Sigmoid colon (tissue), 4 donors: ENCODE measurements around the gene HNRNPA0.

Experiments
- CTCF ChIP-seq, 4 experiments: fragments of 450-650 bp in 3 of 4; fragments of 200-600 bp in 1 of 4; IDR thresholded peaks; one replicate each; pipeline ENCODE4 v1.5.1; 2016 to 2019; ENCODE audit warnings: antibody characterized with exemption in 4 of 4, mild to moderate bottlenecking in 3 of 4, moderate library complexity in 2 of 4
- EP300 ChIP-seq, 4 donors: sonication (generic); formaldehyde crosslinking; IDR thresholded peaks; one replicate each; pipeline ENCODE4 v1.6.1; 2017; ENCODE audit warnings: antibody characterized with exemption in 4 of 4
- POLR2A ChIP-seq, 2 donors: fragments of 450-650 bp; IDR thresholded peaks; one replicate each; pipeline ENCODE4 v1.6.1; 2016; ENCODE audit warnings: antibody characterized with exemption in 2 of 2, mild to moderate bottlenecking in 2 of 2, moderate library complexity in 2 of 2
- POLR2AphosphoS5 ChIP-seq, 4 donors: sonication (generic); formaldehyde crosslinking; IDR thresholded peaks; one replicate each; pipeline ENCODE4 v1.6.1; 2017; ENCODE audit warnings: antibody characterized with exemption in 4 of 4

GRCh38 chr5:137731176-137731575 lies 23.0 kb downstream of the HNRNPA0 start:
- TF ChIP-seq CTCF (IDR thresholded peaks at IDR 0.05) (no peak), POLR2A (IDR thresholded peaks at IDR 0.05) (no peak), EP300 (IDR thresholded peaks at IDR 0.05) (no peak), POLR2AphosphoS5 (IDR thresholded peaks at IDR 0.05) (no peak)
